GM12891 (cell line): ENCODE results near the gene KAZALD1.

ENCODE experiments used
- DNase-seq: peaks from one replicate; pipeline ENCODE4 v3.0.0; 2011; ENCODE audit warnings: low spot score; ENCODE audit not compliant: insufficient read length
- FAIRE-seq: peaks from 2 replicates; lab custom pipeline; 2011; peaks lifted over from hg19 to GRCh38; lab: Jason Lieb, UNC
- PAX5 ChIP-seq: IDR thresholded peaks from 2 replicates; pipeline ENCODE4 v1.6.1; 2011; ENCODE audit warnings: low read length, moderate library complexity, mild to moderate bottlenecking; ENCODE audit not compliant: insufficient read depth, severe bottlenecking
- POLR2A ChIP-seq: IDR thresholded peaks from 2 replicates; pipeline ENCODE4 v1.6.1; 2011; ENCODE audit warnings: low read depth, low read length, control low read depth
- POLR2AphosphoS5 ChIP-seq: IDR thresholded peaks from 2 replicates; pipeline ENCODE4 v1.6.1; 2011; ENCODE audit warnings: low read depth, low read length, control low read depth
- POU2F2 ChIP-seq: IDR thresholded peaks from 2 replicates; pipeline ENCODE4 v1.6.1; 2011; ENCODE audit warnings: low read depth, mild to moderate bottlenecking, control low read depth, low read length, moderate library complexity
- SPI1 ChIP-seq: IDR thresholded peaks from 2 replicates; pipeline ENCODE4 v1.6.1; 2011; ENCODE audit warnings: low read depth, low read length, control low read depth
- TAF1 ChIP-seq: IDR thresholded peaks from 2 replicates; pipeline ENCODE4 v1.6.1; 2011; ENCODE audit warnings: low read depth, low read length, control low read depth

The KAZALD1 gene

DNA sequence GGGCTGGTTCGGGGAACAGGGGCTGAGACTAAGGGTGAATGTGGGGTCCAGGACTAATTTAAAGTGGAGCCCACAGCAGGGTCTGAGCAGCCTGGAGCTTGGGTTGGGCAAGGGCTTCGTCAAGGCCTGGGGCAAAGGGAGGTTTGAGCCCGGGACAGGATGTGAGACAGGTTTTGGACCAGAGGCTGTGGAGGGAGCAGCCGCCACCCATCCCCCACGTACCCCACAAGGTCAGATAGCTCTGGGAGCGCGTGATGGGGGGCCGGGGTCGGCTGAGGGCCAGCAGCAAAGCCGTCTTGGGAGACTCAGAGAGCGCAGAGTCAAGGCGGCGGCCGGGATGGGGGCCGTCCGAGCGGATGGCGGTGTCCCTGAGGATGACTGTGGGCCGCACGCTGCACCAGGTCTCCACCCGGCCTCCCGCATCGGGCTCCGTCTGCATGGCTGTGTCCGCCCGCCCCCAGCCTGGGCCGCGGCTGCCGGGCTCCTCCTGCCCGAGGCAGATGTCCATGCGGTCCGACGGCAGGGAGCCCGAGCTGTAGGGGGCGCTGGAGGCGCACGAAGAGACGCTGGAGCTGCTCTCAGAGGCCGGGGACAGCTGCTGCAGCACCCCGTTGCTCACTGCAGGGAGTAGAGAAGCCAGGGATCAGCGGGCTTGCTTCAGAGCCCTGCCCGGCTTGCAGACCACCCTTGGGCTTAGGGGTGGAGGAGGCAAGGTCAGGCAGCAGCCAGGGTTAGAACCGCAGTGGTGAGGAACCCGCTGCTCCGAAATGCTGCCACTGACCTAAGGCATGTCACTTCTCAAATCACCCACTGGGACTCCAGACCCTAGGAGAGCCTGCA is 43.0 kb upstream of the KAZALD1 start:
- FAIRE-seq (peak; percentile 38), DNase-seq (peak; percentile 83)
- no peak for TF ChIP-seq TAF1
- TF ChIP-seq PAX5, result no peak
- no peak for TF ChIP-seq POU2F2
- TF ChIP-seq SPI1, result no peak
- TF ChIP-seq POLR2AphosphoS5, result no peak
- no peak for TF ChIP-seq POLR2A

DNA sequence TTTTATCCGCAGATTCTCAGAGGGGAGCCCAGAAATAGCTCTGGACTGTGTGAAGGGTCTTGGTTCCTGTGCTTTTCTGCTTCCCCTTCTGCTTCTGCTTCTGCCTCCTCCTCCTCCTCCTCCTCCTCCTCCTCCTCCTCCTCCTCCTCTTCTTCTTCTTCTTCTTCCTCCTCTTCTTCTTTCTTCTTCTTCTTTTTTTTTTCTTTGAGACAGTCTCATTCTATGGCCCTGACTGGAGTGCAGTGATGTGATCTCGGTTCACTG is 42.4 kb upstream of the KAZALD1 start:
- no peak for DNase-seq
- TF ChIP-seq POLR2A, result no peak
- no peak for TF ChIP-seq TAF1
- no peak for TF ChIP-seq PAX5
- TF ChIP-seq POLR2AphosphoS5, result no peak
- no peak for TF ChIP-seq POU2F2
- no peak for TF ChIP-seq SPI1
- no peak for FAIRE-seq

DNA sequence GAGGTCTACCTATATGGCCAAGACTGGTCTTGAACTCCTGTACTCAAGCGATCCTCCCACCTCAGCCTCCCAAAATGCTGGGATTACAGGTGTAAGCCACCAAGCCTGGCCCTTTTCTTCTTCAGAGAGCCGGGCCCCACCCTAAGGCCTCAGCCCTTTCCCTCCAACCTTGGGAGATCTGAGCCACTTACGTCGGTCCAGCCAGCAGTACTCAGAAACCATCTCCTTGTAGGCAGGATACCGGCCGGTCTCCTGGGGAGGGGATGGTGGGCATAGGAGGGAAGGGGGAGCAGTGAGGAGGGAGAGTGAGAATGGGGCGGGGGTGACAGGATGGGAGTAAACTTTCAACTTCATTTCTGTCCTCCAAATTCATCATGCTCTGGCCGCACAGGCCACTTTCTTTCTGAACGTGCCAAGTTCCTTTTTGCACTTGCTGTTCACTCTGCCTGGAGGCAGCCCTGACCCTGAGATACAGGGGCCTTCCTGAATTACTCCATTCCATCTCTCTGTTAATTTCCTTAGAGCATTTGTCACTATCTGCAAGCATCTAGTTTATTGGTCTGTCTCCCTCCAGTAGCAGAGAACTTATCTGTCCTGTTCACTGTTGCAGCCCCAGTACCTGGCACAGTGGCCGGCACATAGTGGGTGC is 41.2 kb upstream of the KAZALD1 start:
- no peak for DNase-seq
- no peak for FAIRE-seq
- TF ChIP-seq SPI1, result no peak
- no peak for TF ChIP-seq POLR2AphosphoS5
- TF ChIP-seq POLR2A, result no peak
- TF ChIP-seq PAX5, result no peak
- TF ChIP-seq TAF1, result no peak
- no peak for TF ChIP-seq POU2F2

DNA sequence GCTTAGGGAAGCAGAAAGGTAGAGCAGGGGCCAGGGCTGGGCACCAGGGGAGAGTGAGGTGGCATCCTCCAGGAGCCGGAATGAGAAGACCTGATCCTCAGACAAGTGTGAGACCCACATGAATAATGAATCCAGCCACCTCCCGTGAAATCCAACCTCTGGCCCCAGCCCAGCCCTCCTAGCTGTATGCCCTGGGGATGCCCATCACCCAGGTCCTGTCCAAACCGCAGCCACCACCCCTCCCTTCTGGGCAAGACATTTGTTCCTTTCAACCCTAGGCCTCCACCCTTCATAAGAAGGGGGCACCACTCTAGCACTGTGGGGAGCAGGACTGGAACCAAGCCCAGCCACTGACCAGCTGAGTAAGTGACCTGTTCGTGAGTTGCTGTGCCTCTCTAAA is 40.5 kb upstream of the KAZALD1 start:
- FAIRE-seq, result no peak
- no peak for TF ChIP-seq POU2F2
- no peak for TF ChIP-seq TAF1
- no peak for TF ChIP-seq PAX5
- no peak for TF ChIP-seq SPI1
- TF ChIP-seq POLR2A, result no peak
- TF ChIP-seq POLR2AphosphoS5, result no peak
- no peak for DNase-seq

DNA sequence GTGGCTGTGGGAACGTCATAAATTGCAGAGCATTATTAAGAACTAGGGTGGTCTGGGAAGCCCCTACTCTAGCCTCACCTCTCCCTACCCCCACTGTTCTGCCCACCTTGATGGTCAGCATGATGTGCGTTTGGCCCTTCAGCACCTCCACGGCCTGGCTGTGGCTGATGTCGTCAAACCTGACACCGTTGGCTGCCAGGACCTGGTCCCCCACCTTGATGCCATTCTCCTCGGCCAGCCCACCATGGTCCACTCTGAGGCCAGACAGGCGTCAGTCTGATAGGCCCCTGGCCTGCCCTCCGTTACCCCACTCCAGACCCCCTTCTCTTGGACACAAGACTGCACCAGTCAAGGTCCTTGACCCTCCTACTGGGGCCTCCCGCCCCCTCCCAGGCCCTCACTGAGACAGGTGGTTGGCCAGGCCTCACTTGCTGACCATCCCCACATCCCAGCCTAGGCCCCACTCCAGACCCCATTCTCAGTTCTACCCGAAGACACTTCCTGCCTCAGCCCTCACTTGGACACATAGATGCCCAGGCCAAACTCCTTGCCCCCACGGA is 40.0 kb upstream of the KAZALD1 start:
- FAIRE-seq, result no peak
- no peak for TF ChIP-seq PAX5
- TF ChIP-seq TAF1, result no peak
- no peak for TF ChIP-seq POU2F2
- TF ChIP-seq POLR2AphosphoS5, result no peak
- TF ChIP-seq SPI1, result no peak
- TF ChIP-seq POLR2A, result no peak
- no peak for DNase-seq

DNA sequence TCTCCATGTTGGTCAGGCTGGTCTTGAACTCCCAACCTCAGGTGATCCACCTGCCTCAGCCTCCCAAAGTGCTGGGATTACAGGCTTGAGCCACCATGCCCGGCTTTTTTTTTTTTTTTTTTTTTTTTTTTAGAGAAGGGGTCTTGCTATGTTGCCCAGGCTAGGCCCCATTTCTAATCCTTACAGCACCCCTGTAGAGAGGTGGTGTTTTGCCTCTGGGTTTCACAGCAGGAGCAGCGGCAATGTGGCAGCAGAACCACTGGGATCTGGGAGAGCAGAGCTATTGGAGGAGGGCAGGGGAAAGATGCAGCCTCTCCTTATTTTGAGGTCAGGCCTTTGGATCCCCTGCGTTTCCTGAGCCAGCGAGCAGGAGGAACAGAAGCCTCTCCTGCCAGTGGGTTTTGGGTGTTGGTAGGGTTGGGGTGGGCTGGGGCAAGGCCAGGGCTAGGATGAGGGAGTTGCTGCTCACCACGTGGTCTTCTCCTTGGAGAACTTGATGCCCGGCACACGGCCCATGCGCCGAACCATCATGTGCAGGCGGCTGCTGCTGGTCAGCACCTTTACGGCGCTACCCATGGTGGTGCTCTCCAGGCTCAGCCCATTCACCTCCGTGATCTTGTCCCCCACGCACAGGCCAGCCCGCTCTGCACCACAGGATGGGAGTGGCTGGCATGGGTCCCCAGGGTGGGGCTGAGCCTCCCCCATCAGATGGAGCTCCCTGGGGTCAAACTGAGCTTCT is 38.7 kb upstream of the KAZALD1 start:
- TF ChIP-seq TAF1, result no peak
- no peak for TF ChIP-seq POLR2AphosphoS5
- no peak for TF ChIP-seq PAX5
- no peak for TF ChIP-seq POU2F2
- TF ChIP-seq SPI1, result no peak

DNA sequence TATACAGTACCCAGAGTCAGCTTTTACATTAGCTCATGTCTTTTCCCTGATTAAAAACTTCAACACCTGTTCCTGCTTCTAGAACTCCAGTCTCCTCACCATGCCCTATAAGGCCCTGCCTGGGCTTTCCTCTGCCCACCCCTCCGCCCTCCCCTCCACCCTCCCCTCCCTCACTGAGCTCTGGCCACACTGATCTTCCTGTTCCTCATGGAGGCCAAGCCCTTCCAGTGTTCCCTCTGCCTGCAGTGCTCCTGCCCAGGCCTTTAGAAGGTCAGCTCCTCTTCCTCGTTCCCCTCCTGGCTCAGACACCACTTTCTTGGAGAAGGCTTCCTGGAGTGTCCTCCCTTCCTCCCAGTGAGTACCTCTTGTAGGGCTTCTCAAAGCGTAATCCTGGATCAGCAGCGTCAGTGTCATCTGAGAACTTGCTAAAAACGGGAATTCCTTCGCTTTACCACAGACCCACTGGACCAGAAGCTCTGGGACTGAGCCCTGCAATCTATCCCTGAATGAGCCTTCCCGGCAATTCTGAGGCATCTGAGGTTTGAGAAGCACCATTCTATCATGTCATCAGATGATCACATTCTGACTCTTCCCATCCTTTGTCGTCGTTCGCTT is 34.6 kb upstream of the KAZALD1 start:
- DNase-seq, result no peak
- TF ChIP-seq TAF1 (no peak), PAX5 (no peak), POLR2A (no peak), POLR2AphosphoS5 (no peak), POU2F2 (no peak), SPI1 (no peak)

More for the DNA sequence above, 38.7 kb upstream of the KAZALD1 start:
- FAIRE-seq, result no peak
- no peak for DNase-seq

DNA sequence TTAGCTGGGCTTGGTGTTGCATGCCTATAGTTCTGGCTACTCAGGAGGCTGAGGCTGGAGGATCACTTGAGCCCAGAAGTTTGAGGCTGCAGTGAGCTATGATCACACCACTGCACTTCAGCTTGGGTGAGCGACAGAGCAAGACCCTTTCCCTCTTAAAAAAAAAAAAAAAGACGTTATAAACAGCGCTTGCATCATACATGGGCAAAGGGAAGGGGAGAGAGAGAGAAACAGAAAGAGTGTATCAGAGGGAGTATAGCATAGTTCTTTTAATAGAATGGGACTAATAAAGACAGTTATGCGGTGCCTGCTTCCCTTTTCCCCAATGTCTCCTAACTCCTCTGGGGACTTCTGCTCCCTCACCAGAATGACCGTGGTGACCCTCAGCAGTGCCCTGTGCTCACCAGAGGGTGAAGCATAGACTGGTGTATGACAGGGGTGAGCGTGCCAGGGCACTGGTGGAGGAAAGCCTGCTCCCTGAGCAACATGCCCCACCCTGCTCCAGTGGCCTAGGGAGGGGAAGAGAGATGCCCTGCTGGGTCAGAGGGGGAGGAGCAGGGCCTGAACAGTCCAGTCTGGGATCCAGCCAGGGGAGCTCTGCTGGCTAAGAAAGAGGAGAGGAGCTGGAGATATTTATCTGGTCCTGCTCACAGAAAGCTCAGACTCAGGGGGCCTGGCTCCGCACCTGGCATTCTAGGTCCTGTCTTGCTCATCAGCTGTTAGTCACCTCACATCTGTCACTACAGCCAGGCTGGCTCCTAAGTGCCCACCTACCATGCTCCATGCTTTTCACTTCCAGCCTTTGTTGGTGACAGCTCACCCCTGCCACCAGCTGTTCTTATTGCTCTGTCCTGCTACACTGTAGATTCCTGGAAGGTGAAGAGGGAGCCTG is 33.1 kb upstream of the KAZALD1 start:
- DNase-seq, result no peak
- no peak for FAIRE-seq
- TF ChIP-seq SPI1 (no peak), POU2F2 (no peak), PAX5 (no peak), POLR2A (no peak)

More for the DNA sequence above, 34.6 kb upstream of the KAZALD1 start:
- FAIRE-seq, result no peak

DNA sequence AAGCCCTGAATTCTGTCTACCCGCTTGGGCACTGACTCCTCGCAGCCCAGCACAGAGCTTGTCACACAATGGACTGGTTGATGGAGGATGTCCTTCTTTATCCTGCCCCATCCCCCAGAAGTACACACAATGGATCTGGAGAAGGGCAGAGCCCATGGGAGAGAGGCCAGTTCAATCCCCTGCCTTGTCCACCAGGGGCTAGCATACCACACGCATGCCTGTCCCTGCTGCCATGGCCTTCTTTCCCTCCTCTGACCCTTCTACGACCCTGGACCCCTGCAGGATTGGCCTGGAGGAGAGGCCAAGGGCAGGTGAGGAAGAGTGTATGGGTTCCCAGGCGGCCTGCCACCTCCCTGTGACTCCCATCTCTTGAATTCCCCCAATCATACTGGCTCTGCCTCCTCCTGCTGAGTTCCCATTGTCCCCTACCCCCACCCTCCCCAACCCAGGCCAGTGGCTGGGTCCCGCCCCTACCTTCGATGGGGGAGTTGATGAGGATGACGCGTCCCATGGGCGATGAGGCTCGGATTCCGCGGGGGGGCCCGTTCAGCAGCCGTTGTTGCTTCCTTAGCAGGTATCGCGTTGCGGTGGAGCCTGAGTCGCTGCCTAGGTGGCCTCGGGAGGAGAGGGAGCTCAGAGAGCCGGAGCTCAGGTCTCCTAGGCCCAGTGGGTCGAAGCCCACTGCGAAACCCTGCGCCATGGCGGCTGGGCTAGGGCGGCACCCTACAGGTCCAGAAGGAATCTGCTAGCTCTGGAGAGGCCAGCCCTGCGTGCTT is 32.1 kb upstream of the KAZALD1 start:
- FAIRE-seq (no peak), DNase-seq (no peak)
- no peak for TF ChIP-seq SPI1
- TF ChIP-seq POU2F2, result no peak
- no peak for TF ChIP-seq POLR2AphosphoS5
- no peak for TF ChIP-seq TAF1
- no peak for TF ChIP-seq PAX5
- TF ChIP-seq POLR2A, result no peak
